HG03280 (cell line): ENCODE data around the gene ADAMTS8.

ENCODE experiments used
- ATAC-seq: cut with Tn5 transposase; IDR thresholded peaks from one replicate; pipeline ENCODE4 v1.9.1; 2021; ENCODE audit warnings: mild to moderate bottlenecking, moderate library complexity; ENCODE audit not compliant: unreplicated experiment

The ADAMTS8 gene

DNA sequence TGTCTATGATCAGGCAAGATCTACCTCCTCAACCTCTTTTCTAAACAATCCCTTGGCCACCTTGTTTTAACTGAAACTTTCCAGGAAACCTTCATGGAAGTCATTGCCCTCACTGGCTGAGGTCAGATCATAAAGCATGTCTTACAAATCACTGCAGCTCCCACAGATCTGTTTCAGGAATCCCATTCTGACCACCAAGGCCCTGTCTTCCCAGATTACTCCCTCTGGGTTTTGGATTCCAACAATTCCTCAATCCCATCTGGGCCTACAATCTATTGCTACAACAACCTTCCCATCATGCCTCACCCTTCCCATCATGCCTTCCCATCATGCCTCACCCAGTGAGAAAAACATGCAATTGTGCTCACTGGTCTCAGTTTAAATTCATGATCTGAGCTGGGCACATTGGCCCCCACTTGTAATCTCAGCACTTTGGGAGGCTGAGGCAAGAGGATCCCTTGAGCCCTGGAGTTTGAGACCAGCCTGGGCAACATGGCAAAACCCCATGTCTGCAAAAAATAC is 35.9 kb upstream of the ADAMTS8 start:
- ATAC-seq, result no peak

DNA sequence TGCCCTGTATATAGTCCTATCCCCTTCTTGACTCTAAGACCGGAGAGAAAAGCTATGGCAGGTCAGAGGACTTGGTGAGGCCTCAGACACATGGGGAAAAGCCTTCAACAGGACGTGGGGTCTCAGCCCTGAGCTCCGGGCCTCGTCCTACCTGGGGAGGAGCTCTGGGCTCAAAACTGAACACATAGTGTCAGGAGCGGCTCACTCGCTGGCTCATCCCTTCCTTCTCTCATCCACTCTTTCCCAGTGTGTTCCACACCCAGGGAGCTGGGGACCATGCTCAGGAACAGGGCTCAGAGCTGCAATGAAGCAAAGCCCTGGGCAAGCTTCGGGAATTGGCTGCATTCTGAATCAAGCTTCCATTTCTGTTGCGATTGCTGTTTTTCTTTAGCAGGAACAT is 34.5 kb upstream of the ADAMTS8 start:
- ATAC-seq, result no peak

DNA sequence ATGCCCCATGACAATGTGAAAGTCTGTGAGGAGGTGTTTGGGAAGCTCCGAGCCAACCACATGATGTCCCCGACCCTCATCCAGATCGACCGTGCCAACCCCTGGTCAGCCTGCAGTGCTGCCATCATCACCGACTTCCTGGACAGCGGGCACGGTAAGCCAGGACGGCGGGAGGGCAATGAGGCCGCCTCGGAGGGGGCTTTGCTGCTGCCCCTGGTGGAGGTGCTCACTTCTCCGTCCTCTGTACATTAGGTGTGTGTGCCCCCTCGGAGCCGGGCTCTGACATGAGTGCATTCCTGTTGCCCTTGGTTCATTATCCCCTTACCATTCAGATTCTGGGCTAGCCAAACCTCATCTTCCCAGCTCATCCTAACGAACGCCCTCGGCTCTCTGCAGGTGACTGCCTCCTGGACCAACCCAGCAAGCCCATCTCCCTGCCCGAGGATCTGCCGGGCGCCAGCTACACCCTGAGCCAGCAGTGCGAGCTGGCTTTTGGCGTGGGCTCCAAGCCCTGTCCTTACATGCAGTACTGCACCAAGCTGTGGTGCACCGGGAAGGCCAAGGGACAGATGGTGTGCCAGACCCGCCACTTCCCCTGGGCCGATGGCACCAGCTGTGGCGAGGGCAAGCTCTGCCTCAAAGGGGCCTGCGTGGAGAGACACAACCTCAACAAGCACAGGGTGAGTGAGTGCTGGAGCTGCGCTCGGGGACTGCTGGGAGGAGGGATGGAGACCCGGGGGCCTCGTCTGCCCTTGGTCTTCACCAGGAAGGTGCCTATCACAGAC is 33.9 kb upstream of the ADAMTS8 start:
- ATAC-seq, result no peak

DNA sequence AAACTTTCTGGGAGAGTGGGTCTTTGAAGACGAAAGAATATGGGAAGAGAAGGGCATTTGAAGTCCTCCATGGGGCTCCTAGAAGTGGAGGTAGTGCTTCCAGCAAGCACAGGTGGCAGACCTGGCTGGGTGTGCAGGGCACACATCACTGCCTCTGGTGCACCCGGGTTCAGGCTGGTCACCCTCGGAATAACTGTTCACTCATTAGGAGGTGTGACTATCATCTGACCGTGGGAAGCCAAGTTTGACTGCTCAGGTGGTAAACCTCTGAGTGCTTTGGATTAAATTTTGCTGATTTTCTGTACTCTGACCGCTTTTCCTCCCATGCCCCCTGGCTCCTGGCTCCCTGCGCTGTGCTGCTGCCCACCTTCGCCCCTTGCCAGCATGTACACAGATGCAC is 31.1 kb upstream of the ADAMTS8 start:
- ATAC-seq, result no peak

DNA sequence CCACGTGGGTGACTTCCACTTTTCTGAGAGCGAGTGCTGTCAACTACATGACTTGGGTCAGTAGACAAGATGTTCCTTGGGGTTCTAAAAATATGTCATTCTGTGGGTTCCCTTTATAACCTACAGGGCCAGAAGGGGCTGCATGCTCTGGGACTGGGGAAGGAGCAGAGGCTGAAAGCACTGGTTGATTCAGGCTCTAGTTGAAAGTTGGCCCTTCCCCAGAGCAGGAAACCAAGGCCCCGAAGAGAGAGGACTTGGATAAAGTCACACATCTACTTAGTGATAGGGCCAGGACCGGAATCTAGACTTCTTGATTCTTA is 30.0 kb upstream of the ADAMTS8 start:
- no peak for ATAC-seq

DNA sequence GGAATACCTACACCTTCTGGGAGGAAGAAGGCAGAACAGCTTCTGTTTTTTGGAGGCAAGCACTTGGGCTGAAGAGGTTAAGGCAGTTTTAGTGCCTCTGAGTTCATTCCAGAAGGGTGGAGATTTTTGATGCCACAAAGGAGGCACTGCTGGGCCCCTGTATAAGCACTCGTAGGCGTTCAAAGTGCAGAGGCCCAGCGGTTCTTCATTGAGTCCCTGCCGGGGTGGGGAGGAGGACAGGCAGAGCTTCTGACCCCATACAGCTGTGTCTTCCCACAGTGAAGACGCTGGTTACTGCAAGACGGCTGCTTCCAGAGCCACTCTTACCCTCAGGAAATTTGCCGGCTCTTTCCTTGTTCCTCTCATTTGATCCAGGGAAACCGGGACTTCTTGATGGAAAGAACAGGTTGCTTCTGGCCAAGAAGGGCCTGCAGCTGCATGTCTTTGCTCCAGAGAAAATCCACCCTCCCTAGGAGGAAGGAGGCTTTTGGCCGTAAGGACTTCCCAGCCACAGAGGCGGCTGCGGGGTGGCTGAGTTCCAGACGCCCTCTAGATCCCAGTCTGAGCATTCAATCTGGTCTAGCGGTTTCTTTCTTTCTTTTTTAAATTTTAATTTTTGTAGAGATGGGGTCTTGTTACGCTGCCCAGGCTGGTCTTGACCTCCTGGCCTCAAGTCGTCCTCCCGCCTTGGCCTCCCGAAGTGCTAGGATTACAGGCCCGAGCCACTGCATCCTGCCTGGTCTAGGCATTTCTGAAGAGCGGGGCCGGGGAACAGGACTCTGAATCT is 29.4 kb upstream of the ADAMTS8 start:
- ATAC-seq, result no peak

DNA sequence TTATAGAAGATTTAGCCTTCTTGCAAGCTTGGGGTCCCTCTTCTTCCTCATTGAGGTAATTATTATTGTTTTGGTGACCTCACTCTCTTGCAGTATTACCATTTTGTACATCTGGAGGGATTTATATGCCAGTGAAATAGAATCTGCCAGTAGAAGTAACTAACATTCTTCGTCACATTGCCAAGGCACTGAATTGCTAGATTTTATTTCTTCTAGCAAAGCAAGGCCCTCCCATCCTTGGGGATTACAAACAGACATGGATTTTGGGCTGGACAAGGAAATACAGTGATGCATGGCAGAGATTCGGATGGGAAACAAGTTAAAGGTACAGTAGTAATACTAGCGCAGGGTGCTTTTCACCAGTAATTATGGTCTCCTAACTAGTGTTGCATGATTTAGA is 27.9 kb upstream of the ADAMTS8 start:
- ATAC-seq, result no peak

DNA sequence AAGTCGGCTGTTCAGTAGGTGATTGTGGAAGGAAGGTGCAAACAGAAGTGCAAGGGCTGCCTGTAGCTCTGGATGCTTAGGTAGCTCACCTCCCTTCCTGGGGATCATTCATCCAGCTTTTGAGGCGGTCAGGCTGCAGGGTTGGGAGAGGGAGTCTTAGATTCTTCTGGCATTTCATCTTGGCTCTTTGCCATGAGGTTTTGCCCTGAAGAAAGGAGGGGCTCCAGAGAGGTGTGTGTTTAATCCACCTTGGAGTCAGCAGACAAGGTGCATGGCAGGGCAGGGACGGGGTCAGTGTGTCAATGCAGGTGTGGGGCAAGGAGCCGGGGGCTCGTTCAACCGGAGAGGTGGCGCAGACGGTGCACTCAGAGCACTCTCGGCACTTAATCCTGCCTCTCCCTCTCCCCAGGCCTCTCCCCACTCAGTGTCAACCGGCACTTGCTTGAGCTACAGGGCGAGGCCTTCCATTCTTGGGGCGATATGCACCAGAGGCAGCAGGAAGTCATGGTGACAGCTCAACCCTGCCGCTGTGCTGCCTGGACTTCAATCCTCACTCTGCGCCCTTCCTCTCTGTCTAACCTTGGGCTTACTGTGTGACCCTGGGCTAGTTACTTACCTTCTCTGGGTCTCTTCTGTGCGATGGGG is 27.2 kb upstream of the ADAMTS8 start:
- no peak for ATAC-seq

DNA sequence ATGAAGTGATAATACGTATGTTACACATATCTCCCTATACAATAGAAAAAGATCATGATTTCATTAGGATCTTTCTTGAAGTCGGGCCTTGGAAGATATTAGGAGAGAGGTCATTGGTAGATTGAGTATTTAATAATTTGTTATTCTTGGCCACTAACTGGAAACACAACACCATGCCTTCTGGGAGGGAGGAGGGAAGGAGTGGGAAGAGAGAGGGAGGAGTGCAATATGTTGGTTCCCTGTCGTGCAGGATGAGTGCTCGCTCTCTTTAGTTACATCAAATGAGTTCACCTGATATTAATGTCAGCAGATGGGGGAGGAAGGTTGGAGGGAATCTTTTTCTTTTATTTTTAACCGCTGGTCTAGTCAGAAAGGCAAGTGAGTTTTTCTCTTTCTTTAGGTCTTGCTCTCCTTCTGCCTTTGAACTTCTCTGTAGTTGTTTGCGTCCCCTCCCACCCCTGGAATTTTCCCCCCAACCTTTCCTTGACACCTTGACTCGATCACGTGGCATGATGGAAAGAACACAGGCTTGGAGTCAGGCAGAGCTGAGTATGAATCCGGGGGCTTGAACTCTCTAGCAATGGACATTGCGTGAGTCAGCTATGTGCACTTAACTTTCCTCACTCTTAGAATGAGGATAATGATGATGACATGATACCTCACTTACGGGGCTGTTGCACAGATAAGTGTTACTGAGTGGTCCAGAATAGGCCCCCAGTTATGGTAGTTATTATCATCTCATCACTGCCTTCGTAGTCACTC is 26.3 kb upstream of the ADAMTS8 start:
- ATAC-seq, result no peak

DNA sequence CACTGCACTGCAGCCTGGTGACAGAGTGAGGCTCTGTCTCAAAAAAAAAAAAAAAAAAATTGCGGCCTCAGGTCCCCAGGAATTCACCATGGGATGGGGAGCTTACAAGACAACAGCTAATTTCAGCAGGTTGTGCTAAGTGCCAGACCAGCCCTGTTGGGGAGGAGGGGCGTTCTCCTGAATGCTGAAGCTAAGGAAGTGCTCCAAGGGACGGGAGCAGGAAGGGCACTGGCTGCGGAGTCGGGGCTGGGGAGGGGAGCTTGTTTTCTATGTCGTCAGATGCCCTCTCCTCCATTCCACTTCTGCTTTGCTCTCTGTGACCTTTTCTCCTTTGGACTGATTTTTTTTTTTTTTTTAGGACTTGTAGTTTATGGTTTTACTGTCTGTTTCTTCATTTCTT is 24.5 kb upstream of the ADAMTS8 start:
- ATAC-seq, result no peak

DNA sequence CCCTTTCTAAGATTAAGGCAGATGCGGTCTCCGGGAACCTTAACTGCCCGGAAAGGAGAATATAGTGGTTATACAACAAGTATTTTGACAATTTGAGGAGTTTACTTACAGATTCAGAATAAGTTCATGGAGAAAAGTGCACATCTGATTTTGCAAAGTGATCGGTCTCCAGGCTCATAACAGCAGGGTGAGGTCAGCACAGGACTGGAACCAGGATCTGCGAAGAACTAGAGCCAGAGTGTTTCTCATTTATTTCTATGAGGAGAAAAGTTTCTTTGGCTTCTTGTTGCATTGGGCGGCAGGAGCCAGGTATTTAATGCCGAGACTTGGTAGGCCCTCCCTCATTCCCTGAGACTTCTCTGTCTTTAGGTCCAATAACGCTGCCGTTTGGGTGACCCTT is 23.8 kb upstream of the ADAMTS8 start:
- ATAC-seq, result no peak

DNA sequence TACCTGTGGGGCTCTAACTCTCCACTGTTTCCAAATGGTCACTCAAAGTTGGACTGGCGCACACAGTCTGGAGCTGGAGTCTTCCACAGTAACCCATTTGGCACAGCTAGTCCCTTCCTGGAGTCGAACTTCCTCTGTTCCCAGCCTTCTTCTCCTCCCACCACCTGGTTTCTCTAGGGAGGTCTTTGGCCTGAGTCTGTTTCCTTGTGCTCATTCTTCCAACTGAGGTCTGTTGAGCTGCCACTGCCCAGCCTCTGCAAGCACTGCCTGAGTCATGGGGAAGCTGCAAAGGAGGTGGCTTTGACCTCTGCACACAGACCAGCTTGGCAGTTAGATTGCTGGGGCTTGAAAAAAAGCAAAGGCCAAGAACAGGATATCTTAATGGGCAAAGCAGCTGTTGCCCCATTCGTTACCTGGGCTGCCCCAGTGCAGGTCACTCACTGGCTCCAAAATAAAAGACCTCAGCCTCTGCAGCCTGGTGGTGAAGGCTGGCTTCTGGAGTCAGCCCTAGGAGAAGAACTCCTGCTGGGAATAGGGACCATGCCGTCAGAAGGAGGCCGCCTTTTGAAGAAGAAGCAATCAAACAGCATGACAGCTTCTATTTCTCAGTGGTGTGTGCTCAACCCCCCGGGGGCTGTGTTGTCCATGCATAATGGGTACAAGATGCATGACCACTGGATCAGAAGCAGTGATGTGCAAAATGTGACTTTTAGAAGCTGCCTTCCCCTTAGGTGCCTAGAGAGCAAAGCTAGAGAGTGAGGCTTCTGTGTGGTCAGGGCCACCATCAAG is 23.0 kb upstream of the ADAMTS8 start:
- ATAC-seq, result no peak

DNA sequence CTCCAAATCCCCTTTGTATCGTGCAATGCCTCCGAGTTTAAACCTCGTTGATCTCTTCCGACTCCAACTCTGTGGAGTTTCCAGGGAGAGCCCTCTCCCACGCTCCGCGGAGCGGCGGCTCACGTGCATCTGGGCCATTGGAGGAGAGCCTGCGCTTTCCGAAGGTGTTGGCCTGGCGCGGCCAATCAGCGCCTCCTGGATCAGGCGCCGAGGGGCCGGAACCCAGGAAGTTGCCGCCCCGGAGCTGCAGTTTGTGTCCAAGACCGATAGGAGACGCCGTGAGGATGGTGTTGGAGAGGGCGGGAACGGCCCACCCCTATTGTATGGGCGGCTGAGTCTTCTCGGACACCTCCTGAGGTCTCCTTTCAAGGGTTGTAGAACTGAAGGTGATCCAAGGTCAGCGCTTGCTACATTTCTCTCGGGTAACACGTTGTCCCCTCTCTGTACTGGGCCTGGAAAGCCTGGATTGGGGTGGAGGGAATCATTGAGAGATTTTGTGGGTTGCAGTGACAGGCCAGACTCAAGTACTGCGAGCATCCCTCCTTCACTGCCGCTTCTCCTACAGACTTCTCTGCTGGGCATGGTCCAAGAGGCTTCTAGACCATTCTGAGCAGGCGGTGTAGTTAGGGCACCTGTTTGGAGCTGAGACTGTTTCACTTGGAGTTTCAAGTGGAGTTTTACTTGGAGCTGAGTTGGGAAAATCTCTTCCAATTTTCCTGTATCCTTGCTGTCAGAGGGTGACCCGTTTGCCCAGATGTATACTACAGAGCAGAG is 21.8 kb upstream of the ADAMTS8 start:
- ATAC-seq, result no peak

DNA sequence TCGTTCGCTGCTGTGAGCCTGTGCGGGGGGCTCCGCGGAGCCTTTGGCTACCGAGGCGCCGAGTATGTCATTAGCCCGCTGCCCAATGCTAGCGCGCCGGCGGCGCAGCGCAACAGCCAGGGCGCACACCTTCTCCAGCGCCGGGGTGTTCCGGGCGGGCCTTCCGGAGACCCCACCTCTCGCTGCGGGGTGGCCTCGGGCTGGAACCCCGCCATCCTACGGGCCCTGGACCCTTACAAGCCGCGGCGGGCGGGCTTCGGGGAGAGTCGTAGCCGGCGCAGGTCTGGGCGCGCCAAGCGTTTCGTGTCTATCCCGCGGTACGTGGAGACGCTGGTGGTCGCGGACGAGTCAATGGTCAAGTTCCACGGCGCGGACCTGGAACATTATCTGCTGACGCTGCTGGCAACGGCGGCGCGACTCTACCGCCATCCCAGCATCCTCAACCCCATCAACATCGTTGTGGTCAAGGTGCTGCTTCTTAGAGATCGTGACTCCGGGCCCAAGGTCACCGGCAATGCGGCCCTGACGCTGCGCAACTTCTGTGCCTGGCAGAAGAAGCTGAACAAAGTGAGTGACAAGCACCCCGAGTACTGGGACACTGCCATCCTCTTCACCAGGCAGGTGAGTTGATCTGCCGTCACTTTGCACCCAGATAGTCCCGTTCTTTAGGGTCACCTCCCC is 21.0 kb upstream of the ADAMTS8 start:
- no peak for ATAC-seq

DNA sequence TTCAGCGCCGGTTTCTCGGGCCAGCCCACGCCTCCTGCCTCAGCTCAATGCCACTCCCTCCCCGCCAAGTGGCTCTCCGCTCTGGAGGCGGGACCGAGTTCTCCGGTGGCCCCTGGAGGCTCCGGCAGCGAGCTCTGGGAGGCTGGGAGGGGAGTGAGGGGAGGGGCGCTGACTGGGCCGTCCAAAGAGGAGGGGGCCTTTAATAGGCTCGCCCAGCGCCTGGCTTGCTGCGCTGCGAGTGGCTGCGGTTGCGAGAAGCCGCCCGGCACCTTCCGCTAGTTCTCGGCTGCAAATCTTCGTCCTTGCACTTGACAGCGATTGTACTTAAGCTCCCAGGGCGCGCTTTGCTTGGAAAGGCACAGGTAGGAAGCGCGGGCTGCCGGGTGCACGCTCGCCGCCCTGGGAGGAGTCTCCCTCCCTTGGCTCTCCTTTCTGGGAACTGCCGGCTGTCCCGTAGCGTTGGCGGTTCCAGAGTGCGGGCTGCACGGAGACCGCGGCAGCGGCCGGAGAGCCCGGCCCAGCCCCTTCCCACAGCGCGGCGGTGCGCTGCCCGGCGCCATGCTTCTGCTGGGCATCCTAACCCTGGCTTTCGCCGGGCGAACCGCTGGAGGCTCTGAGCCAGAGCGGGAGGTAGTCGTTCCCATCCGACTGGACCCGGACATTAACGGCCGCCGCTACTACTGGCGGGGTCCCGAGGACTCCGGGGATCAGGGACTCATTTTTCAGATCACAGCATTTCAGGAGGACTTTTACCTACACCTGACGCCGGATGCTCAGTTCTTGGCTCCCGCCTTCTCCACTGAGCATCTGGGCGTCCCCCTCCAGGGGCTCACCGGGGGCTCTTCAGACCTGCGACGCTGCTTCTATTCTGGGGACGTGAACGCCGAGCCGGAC is 20.3 kb upstream of the ADAMTS8 start, which contains the start of gene ADAMTS15:
TSS of gene ADAMTS15 (plus strand) at position 230 of the 894 bp plus-strand sequence. CDS start at position 559, 329 bp downstream.
- ATAC-seq, result no peak

DNA sequence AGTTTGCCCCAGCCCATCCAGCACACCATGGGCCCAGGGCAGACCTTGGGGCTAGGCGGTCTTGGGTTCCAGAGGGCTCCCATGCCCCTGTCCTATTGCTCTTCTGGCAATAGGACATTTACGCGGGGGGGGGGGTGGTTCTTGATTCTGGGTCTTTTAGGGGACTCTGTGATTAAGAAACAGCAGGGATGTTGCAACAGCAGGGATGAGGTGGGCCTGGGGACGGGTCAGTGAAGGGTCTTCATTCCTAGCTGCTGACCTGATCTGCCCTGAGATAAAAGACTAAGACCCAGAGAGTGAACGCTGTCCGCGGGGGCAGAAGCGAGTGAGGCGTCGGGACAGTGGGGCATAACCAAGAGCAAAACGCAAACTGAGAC is 19.6 kb upstream of the ADAMTS8 start:
- ATAC-seq, result no peak

DNA sequence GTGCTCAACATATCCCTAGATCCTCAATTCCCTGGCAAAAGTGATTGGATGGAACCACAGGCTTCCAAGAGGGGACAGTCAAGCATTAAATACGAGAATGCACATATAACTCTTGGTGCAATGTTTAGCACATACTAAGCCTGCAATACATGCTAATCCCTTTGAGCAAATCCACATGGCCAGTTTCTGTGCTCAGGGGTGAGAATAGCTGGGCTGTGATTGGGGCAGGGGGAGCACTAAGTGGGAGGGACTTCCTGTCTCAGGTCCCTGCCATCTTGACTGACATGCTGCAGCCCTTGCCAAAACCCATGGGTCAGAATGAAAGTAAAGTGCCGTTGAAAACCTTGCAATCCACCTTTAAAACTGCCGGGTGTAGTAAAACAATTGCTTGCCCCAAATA is 17.4 kb upstream of the ADAMTS8 start:
- no peak for ATAC-seq

DNA sequence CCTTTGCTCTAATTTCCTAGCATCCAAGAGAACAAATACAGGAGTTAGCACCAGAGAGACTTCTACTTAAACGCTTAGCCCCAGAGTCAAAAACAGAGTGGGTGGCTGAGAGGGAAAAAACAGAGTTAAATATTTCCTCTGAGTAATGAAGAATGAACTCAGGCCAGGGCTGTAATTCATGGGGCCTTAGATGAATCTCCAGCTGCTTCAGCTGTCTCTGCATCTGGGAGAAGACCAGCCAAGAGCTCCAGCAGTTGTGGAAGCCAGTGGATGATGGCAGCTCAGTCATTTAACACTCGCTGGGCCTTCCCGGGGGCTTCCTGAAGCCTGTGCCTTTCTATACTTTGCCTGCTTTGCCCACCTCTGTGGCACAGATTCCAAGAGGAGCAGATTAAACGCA is 14.3 kb upstream of the ADAMTS8 start:
- no peak for ATAC-seq
